Loucy (cell line): ENCODE data around the gene POLD4.
A peak's percentile ranks its signal among the peaks of the same experiment; 100 is the strongest.

Source experiments
- H2AFZ ChIP-seq: fragments of 200-600 bp; sonication (generic); 2 replicates; pipeline ENCODE4 v1.6.0; 2016; ENCODE audit warnings: antibody characterized with exemption, mild to moderate bottlenecking, low read length, moderate library complexity
- H3F3A ChIP-seq: fragments of 200-600 bp; 2 replicates; pipeline ENCODE4 v1.6.0; 2016; ENCODE audit warnings: antibody characterized with exemption, low read depth, mild to moderate bottlenecking
- H3K27me3 ChIP-seq: fragments of 200-600 bp; sonication (generic); 2 replicates; pipeline ENCODE4 v1.6.1; 2014; ENCODE audit warnings: low read length, mild to moderate bottlenecking; ENCODE audit not compliant: insufficient read depth, poor library complexity, severe bottlenecking
- H3K36me3 ChIP-seq: fragments of 200-600 bp; sonication (generic); 2 replicates; pipeline ENCODE4 v1.6.1; 2016; ENCODE audit warnings: low read length; ENCODE audit not compliant: insufficient read depth
- H3K4me1 ChIP-seq: fragments of 200-600 bp; sonication (generic); 2 replicates; pipeline ENCODE4 v1.5.1; 2014; ENCODE audit warnings: low read length, mild to moderate bottlenecking; ENCODE audit not compliant: insufficient read depth, poor library complexity, severe bottlenecking
- H3K4me2 ChIP-seq: fragments of 200-600 bp; sonication (generic); 2 replicates; pipeline ENCODE4 v1.6.0; 2014; ENCODE audit warnings: antibody characterized with exemption, low read length, low read depth, mild to moderate bottlenecking; ENCODE audit not compliant: poor library complexity, severe bottlenecking
- H3K4me3 ChIP-seq: fragments of 200-600 bp; sonication (generic); 2 replicates; pipeline ENCODE4 v1.5.1; 2014; ENCODE audit warnings: low read length, mild to moderate bottlenecking, mixed read lengths; ENCODE audit not compliant: poor library complexity, severe bottlenecking
- H3K79me2 ChIP-seq: fragments of 200-600 bp; sonication (generic); 2 replicates; pipeline ENCODE4 v1.6.1; 2014; ENCODE audit warnings: low read length; ENCODE audit not compliant: insufficient read depth
- H3K9ac ChIP-seq: fragments of 200-600 bp; sonication (generic); 2 replicates; pipeline ENCODE4 v1.6.0; 2014; ENCODE audit warnings: mild to moderate bottlenecking, low read depth, low read length, moderate library complexity; ENCODE audit not compliant: poor library complexity, severe bottlenecking
- H3K9me2 ChIP-seq: fragments of 200-600 bp; sonication (generic); replicated peaks from 2 replicates; pipeline ENCODE4 v1.6.1; 2016; ENCODE audit warnings: low read depth, low read length, mixed read lengths
- H3K9me3 ChIP-seq: fragments of 200-600 bp; sonication (generic); 2 replicates; pipeline ENCODE4 v1.6.1; 2014; ENCODE audit warnings: mild to moderate bottlenecking, antibody characterized with exemption, low read length, low read depth; ENCODE audit not compliant: insufficient read depth
- H4K20me1 ChIP-seq: fragments of 200-600 bp; sonication (generic); 2 replicates; pipeline ENCODE4 v1.6.0; 2014; ENCODE audit warnings: antibody characterized with exemption, low read length, mild to moderate bottlenecking; ENCODE audit not compliant: insufficient read depth, poor library complexity, severe bottlenecking
- EZH2phosphoT487 ChIP-seq: fragments of 200-600 bp; IDR thresholded peaks from 2 replicates; pipeline ENCODE4 v1.6.1; 2018; ENCODE audit warnings: antibody characterized with exemption, mild to moderate bottlenecking, moderate library complexity, borderline replicate concordance
- TF ChIP-seq, protein P1 (sequence below): fragments of 200-600 bp; sonication (generic); conservative IDR thresholded peaks from 2 replicates; pipeline ENCODE4 v1.5.1; 2014; ENCODE audit warnings: mild to moderate bottlenecking, antibody characterized with exemption, low read length

Gene POLD4

DNA sequence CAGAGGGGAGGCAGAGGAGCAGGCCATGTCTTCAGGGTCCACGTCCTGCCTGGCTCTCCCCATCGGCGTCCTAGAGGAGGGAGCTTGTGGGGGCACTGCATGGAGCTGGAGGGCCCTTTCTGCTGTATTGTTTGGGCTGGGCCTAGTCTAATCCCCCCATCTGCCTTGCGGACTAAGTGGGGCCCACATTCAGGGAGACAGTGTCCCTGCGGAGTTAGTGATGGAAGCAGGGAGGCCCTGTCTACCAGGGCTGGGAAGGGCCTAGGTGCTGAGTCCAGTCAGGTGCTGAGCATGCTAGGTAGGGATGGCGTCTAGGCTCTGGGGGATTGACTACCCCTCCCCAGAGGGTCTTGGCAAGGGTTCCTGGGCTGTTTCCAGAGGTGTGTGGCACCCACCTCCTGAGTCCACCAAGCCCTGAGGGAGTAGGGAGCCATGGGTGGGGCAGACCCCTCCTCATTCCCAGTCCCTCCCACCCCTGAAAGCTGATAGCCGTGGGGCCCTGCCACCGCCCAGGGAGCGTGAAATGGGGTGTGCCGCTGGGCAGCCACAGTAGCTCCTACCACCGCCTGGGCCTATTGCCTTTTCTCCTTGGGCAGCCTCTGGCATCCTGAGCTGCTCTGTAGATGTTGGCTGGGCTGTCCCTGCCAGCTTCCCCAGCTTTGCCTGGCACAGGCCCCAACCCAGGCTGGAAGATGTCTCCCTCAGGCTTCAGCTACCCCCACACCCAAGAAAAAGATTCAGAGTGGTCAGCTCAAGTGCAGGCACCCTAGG is 1.9 kb upstream of the POLD4 start:
- TF ChIP-seq, protein P1, sequence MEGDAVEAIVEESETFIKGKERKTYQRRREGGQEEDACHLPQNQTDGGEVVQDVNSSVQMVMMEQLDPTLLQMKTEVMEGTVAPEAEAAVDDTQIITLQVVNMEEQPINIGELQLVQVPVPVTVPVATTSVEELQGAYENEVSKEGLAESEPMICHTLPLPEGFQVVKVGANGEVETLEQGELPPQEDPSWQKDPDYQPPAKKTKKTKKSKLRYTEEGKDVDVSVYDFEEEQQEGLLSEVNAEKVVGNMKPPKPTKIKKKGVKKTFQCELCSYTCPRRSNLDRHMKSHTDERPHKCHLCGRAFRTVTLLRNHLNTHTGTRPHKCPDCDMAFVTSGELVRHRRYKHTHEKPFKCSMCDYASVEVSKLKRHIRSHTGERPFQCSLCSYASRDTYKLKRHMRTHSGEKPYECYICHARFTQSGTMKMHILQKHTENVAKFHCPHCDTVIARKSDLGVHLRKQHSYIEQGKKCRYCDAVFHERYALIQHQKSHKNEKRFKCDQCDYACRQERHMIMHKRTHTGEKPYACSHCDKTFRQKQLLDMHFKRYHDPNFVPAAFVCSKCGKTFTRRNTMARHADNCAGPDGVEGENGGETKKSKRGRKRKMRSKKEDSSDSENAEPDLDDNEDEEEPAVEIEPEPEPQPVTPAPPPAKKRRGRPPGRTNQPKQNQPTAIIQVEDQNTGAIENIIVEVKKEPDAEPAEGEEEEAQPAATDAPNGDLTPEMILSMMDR = no peak
- no peak for TF ChIP-seq EZH2phosphoT487
- Histone ChIP-seq H3K9me2 (no peaks in the 10 kb centered on the region), H3F3A (no peaks in the 10 kb centered on the region), H3K4me1 (peaks cover 36% of the 10 kb centered on the region), H3K9me3 (no peaks in the 10 kb centered on the region), H2AFZ (no peak overlapping the region), H3K27me3 (no peaks in the 10 kb centered on the region), H3K4me3 (no peak overlapping the region), H3K79me2 (peaks cover 9% of the 10 kb centered on the region; the same call in 1 of the 2 replicates), H3K4me2 (peak overlapping the region; percentile 87), H3K36me3 (no peaks in the 10 kb centered on the region), H4K20me1 (no peaks in the 10 kb centered on the region), H3K9ac (peak overlapping the region; percentile 74)

DNA sequence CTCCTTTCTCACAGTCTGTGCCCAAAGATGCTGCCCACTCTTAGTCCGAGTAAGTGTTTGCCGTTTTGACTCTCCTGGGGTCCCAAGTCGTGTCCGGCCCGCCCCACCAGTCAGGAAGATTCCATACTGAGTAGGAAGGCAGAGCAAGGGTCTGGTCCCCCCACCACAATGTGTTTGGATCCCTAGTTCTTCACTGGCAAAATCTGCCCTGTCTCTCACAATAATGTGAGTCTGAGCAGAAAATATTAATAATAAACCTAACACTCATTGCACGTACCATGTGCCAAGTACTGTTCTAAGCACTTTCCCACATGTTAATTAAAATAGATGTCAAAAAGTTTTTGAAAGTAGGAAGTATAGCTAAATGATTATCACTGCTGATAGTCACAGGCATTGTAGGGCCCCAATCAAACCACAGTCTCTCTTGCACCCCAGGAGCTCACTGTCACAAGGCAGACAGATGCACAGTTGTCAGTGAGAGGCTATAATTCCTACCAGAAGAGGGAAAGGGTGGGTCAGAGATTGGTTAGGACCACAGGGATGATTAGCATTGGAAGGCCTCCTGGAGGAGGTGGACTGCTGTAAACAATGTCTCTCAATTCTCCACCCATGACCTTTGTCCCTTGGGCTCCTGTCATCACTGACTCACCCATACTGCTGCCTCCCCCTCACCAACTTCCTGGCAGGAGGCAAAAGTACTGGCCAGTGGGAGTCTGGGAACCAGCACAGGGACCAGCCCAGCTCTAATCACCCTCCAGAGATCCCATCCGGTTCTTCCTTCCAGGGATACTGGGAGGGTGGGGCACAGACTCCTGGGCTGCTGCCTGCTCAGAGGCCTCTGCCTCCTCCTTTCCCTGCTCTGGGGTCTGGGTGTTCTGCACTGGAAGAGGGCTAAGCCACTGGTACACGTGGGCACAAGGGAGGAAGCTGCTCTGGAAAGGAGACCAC is 1.0 kb upstream of the POLD4 start:
- peaks cover 36% of the 10 kb centered on the region for H3K4me1 ChIP-seq
- H3K79me2 ChIP-seq = peaks cover 9% of the 10 kb centered on the region; the same call in 1 of the 2 replicates
- peak overlapping the region; percentile 75; the same call in 1 of the 2 replicates for H2AFZ ChIP-seq
- no peaks in the 10 kb centered on the region for H3F3A ChIP-seq
- H3K9me3 ChIP-seq = no peaks in the 10 kb centered on the region
- peak overlapping the region; percentile 78 for H3K4me3 ChIP-seq
- H3K4me2 ChIP-seq = peak overlapping the region; percentile 87
- no peaks in the 10 kb centered on the region for H3K27me3 ChIP-seq
- H3K9ac ChIP-seq = peak overlapping the region; percentile 74
- H3K9me2 ChIP-seq = no peaks in the 10 kb centered on the region
- H3K36me3 ChIP-seq = no peaks in the 10 kb centered on the region
- H4K20me1 ChIP-seq = no peaks in the 10 kb centered on the region
- TF ChIP-seq, protein P1 = no peak
- no peak for TF ChIP-seq EZH2phosphoT487

DNA sequence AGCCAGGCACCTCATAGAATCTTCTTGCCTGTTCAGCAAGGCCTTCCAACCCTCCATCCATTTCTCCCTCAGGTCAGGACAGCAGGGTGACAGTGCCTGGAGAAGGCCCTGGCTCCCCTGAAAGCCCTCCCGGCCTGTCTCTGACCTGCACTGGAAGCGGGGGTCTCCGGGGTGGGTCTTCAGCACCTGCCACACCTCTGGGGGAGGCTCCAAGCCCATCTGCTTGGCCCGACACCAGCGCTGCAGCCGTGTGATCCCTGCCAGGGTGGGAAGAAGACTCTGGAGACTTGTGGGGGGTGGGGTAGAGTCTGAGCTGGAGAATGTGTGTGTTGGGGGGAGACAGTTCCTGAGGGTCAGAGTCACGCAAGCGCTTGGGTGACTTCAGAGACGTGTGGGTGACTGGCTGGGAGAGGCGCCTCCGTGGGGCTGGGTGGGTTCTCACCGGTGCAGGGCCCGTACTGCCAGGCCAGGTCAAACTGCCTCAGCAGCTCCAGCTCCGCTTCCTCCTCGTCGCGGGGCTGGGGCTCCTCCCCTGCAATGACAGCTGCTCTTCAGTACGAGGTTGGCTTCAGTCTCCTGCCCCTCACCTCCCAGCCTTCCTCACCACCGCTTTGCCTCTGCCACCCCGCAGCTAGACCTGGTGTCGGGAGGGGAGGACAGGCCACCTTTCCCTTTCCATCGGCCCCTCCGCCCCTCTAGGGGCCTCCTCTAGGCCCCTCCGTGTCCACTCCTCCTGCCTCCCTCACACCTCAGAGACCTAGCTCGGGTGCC is 615 bp downstream of the POLD4 start:
- Histone ChIP-seq H3K9me2 (no peaks in the 10 kb centered on the region), H3K27me3 (no peaks in the 10 kb centered on the region), H2AFZ (peak overlapping the region; percentile 86), H3K9ac (peak overlapping the region; percentile 74), H3K36me3 (no peaks in the 10 kb centered on the region), H3K4me2 (peak overlapping the region; percentile 100), H3K79me2 (peaks cover 9% of the 10 kb centered on the region; the same call in 1 of the 2 replicates), H3K9me3 (no peaks in the 10 kb centered on the region), H3F3A (no peaks in the 10 kb centered on the region), H3K4me1 (peaks cover 36% of the 10 kb centered on the region), H3K4me3 (peak overlapping the region; percentile 78), H4K20me1 (no peaks in the 10 kb centered on the region)
- TF ChIP-seq, protein P1 = no peak
- no peak for TF ChIP-seq EZH2phosphoT487
